ENCODE measurements around the gene CLEC9A.
A peak's percentile ranks its signal among the peaks of the same experiment; 100 is the strongest.

The CLEC9A gene

DNA sequence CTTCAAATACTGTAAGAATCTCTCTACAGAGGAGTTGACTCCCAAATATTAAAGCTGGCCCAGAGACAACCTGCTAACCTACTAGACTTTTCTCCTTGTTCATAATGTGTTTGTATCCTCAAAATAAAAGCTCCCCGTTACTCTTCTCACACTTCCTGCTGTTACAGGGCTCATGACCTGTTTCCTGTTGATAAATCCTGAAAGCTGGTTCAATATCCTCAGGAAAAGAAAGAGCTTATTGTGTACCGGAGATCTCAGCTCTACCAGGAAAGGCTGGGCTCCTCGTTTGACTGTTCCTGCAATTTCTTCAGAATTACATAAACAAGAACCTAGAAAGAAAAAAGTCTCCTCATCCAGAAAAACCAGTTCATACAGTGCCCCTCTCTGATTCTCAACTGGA is 37.5 kb downstream of the CLEC9A start:
- DNase-seq, result no peak

DNA sequence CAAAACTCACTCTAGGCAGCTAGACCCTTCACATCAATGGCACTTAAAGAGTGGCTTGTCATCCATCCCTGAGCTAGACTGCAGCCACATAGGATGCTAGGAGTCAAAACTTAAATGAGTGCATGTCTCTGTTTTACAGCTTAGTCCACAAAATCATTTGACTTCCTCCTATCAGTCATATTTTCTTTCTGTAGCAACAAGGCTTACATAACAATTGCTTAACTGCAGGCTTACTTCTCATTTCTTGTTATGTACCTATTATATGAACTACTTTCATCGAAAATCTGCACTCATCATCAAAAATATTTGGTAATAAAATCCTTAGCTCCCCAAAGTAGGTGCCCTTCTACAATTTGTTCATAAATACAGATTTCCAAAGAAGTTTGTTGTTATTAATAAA is 38.2 kb downstream of the CLEC9A start:
- DNase-seq, result peak; percentile 1

DNA sequence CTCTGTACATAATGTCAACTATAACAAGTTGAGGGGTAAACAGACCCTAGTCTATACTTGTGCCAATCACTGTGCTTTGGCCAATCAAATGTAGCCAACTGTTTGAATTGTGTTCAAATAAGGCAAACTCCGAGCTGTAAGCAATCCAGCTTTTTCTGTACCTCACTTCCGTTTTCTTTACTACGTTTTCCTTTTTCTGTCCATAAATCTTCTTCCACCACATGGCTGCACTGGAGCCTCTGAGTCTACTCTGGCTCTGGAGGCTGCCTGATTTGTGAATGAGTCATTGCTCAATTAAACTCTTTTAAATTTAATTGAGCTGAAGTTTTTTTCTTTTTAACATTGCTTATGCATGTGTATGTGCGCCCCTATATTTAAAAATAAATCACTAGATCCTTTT is 38.6 kb downstream of the CLEC9A start:
- DNase-seq, result peak; percentile 6

DNA sequence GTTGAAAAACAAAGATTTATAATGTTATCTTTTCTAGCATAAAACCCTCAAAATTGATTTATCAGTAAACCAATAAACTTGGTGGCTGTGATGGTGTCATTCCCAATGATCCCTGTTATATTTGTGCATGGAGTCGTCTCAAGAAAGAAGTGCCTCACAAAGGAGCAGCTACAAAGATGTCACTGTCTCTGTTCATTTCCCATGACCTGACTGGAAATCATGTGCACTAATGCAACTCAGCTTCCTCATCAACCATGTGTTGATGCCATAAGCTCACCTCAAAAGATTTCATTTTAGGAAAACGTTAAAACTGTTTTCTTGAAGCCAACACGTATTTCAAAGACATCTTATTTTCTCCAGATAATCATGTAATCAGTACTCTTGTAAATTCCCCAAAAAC is 39.5 kb downstream of the CLEC9A start:
- DNase-seq, result no peak

DNA sequence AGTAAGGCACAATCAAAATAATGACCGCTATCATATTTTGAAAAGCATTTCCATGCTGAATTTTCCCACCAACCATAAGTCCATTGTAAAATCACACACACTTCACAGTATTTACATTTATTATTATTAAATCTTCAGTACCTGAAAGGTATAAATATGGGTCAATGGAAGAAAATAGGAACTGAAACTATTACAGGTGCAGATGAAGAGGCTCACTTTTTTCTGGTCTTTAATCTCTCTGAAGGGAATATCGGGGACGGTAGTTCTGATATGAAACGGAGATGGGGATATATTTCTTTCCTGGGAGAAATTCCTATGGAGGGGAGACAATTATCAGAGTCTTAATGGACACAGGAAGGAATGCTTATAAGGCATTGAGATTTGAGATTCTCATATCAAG is 39.9 kb downstream of the CLEC9A start:
- DNase-seq, result no peak

GRCh38 chr12:10072131-10072530 is 41.6 kb downstream of the CLEC9A start:
- no peak for DNase-seq

- DNase-seq, result no peak
Observed at GRCh38 chr12:10073261-10073660, 42.8 kb downstream of the CLEC9A start.

DNA sequence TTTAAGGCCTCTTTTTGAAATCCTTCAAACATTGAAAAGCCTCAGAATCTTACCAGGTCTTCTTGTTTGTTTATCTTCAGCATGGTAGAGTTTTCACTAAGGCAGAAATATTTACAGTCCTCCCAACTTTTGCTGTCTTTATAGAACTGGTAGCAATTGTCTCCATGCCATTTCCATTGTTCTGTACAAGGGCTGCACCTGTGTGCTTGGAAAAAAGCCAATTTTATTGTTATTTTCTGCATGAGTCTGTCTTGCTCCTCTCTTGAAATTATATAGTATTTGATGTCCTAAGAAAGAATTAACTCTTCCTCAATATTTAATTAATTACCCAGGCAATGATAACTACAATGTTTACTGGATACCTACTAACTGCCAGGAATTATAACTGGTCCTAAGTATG is 45.0 kb downstream of the CLEC9A start:
- no peak for DNase-seq

- DNase-seq, result no peak
Observed at GRCh38 chr12:10082117-10082874, 51.8 kb downstream of the CLEC9A start.

- DNase-seq, result no peak
Observed at GRCh38 chr12:10084733-10085132, 54.3 kb downstream of the CLEC9A start.

DNA sequence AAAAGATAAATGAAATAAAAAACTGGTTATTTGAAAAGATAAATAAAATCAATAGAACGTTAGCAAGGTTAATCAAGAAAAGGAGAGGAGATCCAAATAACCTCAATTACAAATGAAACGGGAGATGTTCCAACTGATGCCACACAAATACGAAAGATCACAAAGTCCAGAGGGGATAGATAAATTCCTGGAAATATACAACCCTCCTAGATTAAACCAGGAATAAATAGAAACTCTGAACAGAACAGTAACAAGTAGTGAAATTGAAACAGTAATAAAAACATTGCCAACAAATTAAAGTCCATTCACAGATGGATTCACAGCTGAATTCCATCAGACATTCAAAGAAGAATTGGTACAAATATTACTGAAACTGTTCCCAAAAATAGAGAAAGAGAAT is 55.9 kb downstream of the CLEC9A start:
- no peak for DNase-seq

GRCh38 chr12:10088031-10088430 is 57.5 kb downstream of the CLEC9A start:
- no peak for DNase-seq

GRCh38 chr12:10088955-10089900 is 58.7 kb downstream of the CLEC9A start:
- DNase-seq, result no peak

DNA sequence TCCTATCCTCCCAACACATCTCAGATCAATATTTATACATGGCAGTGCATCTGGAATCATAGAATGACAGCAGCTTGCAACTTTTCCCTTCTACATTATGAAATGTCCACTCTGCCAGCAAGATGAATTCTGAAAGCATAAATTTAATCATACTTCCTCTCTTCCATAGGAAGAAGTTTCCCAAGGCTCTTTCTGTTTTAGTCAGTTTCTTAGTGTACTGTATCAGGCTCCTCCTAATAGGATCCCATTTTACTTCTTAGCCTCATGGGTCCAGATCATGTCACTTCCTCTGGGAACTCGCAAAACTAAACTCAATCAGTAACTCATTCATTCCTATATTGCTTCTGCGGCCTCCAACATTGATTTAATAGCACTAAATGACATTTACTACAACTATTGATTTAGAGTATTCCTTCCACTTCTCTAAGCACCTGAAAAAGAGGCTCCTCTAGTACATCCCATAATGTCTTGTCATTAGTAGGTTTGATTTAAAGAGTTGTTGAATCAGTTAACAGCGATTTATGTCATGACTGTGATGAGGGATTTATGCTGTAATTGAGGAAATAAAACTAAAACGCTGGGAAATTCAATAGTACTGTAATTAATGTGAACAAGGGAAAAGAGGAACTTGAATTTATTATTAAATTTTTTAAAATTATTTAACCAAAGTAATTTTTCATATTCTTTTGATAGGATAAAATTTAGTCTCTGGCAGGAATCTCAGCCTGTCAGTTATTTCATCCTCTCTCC is 64.3 kb downstream of the CLEC9A start:
- no peak for DNase-seq

- no peak for DNase-seq
Observed at GRCh38 chr12:10095971-10096370, 65.5 kb downstream of the CLEC9A start.

DNA sequence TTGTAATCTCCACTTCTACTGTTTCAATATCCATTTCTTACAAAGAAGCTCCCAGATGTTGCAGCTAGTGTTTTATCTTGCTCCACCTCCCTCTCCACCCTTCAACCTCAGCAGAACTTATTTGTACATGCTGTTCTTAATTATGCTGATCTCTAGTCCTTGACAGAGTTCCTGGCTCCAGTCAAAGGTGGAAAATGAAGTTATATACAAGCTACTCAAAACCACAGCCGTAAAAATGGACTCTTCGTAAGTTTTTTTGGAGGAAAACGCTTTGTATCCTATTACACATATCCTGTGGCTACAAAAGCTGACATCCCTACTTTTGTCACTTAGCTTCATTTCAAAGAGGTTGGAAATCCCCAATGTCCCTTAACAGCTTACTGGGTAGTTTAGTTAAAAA is 67.0 kb downstream of the CLEC9A start:
- DNase-seq, result no peak

DNA sequence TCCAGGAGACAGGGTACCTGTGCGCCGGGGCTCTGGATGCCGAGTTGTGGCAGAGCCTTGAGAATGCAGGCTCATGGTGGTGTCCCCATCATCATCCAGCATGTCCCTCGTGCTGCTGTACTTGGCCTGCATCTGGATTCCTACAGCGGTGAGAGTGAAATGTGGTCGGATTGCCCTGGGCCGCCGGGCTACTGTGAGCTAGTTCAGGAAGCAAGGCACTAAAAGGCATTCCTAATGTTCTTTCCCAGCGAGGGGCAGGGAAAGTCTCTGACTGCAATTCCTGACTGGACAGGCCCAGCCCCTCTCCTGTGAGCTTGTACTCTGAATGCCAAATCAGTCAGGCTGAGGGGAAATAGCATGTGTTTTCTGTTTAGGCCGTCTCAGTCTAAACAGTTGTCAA is 68.3 kb downstream of the CLEC9A start, which contains the start of gene CLEC1A:
Gene CLEC1A (minus strand): TSS at position 195 of the 400 bp plus-strand sequence. CDS start 63 bp downstream, at position 132.
- no peak for DNase-seq

DNA sequence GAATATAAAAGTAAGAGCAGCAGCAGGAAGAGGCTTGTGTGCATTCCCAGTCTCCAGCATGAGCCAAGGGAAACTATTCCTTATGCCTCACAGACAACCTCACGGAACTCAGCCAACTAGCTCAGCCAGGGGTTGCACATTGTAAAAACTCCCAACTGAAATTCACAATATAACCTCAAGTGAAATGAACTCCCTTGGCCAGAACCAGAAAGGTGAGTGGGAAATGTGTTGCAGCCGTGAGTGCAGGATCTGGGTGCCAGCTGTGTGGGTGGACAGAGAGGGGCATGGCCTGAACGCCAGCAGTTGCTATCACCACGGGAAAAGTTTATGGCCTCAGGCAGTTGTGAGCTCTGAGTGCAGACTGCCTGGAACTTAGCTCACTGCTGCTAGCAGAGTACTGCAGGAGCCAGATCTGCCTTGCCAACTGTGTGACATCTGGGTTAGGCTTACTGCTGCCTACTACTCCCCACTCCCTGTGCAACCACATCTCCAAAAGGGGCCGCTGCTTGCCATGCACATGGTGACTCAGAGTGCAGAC is 70.6 kb downstream of the CLEC9A start:
- no peak for DNase-seq

- DNase-seq, result no peak
Observed at GRCh38 chr12:10101648-10102220, 71.3 kb downstream of the CLEC9A start.

DNA sequence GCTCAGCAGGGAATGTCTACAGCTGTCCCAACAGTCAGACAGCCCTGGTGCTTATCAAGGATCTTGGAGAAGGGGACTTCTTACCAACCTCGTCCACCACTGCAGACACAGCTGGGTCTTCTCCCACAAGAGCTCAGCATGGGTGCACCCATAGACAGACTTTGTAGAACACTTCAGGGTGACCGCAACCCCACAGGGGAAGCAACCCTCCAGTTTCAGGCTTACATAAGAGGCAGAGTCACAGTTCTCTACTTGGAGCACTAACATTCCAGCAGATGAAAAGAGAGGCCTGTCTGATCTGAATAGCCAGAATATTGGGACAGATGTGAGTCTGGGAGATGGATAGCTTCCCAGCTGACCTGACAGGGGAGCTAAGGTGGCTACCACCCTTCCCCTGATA is 71.8 kb downstream of the CLEC9A start:
- DNase-seq, result no peak

DNA sequence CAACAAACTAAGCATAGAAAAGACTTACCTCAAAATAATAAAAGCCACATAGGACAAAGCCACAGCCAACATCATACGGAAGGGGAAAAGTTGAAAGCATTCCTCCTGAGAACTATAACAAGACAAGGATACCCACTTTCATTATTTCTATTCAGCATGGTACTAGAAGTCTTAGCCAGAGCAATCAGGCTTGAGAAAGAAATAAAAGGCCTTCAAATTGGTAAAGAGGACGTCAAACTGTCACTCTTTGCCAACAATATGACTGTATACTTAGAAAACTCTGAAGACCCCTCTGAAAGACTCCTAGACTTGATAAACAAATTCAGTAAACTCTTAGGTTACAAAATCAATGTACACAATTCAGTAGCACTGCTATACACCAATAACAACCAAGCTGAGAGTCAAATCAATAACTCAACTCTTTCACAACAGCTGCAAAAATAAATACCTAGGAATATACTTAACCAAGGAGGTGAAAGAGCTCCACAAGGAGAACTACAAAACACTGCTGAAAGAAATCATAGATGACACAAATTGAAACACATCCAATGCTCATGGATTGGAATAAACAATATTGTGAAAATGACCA is 79.9 kb downstream of the CLEC9A start:
- DNase-seq, result no peak

DNA sequence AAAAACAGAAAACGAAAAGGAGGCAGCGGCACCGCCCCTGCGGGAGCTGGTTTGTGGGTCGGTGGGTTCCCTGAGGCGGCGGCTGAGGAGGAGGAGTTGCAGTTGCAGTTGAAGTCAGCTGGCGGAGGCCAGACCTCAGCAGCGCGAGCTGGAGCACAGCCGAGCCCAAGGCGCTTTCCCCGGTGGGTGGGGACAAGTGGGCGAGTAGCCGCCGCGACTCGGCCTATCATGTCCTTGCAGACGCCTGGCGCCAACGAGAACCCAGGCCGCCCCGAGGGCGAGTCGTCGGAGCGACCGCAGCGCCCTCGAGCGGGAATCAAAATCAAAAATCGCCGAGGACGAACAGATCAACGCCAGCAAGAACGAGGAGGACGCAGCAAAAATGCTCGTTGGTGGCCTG is 81.0 kb downstream of the CLEC9A start:
- DNase-seq, result no peak

All from CD4-positive, alpha-beta T cell treated with Interleukin-12 subunit alpha and Interleukin-12 subunit beta, for 1 hour (primary cell).